ENCODE data around the gene SYCP2. TPM values are rescaled to one million over a fixed set of nuclear protein-coding genes. Genes with fewer than 3 reads are reported as not detected.
A peak's percentile ranks its signal among the peaks of the same experiment; 100 is the strongest.

The SYCP2 gene
- total RNA-seq, 1 experiment from 2014 or later: 1.8 TPM

DNA sequence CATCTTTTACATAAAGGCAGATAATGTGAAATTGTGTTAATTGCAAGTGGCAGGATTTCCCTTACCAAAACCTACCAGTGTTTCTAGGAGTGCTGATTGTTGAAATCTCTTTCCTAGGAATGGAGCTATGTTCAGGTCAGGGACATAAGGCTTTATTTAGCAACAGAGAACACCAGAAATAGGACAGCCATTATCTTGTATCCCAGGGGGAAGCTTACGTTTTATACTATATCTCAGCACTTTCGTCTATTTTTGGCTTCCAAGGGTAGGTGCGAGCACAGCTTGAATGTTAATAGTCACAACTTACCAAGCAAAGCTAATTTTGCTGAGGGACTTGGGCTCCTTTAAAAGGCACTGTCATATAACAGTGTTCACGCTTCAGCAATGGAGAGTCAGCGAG lies 94.0 kb downstream of the SYCP2 start:
- Histone ChIP-seq H2AFZ (ENCODE audit: low read length) (no peak overlapping the region), H3K79me2 (ENCODE audit: low read length) (peaks cover 41% of the 10 kb centered on the region), H3K9me3 (ENCODE audit: low read length) (no peaks in the 10 kb centered on the region), H3F3A (ENCODE audit: low read length, unreplicated experiment) (no peaks in the 10 kb centered on the region), H3K4me3 (ENCODE audit: low read length) (peak overlapping the region; percentile 76), H3K27me3 (ENCODE audit: low read length) (no peaks in the 10 kb centered on the region), H3K36me3 (ENCODE audit: low read depth, low read length) (peaks cover 15% of the 10 kb centered on the region; the same call in 1 of the 2 replicates), H3K4me1 (ENCODE audit: insufficient read depth, low read length) (peaks cover 63% of the 10 kb centered on the region), H3K27ac (ENCODE audit: low read length) (no peak overlapping the region), H3K4me2 (ENCODE audit: low read length) (peak overlapping the region; percentile 92), H4K20me1 (ENCODE audit: low read length) (no peaks in the 10 kb centered on the region), H3K9me2 (replicated peaks; ENCODE audit: low read length) (no peaks in the 10 kb centered on the region), H3K9ac (ENCODE audit: low read length) (no peak overlapping the region)
- TF ChIP-seq EZH2phosphoT487 (IDR thresholded peaks at IDR 0.05; ENCODE audit: borderline replicate concordance, low read length): no peak
- BruUV-seq (replicated peaks): no TSS peak
- POLR2A ChIA-PET (ENCODE audit: unreplicated experiment): no interaction called here
- CTCF ChIA-PET: interaction anchor here (0.6 kb wide), 1 partner anchor 94 kb away, joined by 6 read pairs; the partner anchor contains the start of gene SYCP2
- DNase-seq (no peak), ATAC-seq (no peak)
- intact Hi-C loops (cut with micrococcal nuclease): no loop called here

DNA sequence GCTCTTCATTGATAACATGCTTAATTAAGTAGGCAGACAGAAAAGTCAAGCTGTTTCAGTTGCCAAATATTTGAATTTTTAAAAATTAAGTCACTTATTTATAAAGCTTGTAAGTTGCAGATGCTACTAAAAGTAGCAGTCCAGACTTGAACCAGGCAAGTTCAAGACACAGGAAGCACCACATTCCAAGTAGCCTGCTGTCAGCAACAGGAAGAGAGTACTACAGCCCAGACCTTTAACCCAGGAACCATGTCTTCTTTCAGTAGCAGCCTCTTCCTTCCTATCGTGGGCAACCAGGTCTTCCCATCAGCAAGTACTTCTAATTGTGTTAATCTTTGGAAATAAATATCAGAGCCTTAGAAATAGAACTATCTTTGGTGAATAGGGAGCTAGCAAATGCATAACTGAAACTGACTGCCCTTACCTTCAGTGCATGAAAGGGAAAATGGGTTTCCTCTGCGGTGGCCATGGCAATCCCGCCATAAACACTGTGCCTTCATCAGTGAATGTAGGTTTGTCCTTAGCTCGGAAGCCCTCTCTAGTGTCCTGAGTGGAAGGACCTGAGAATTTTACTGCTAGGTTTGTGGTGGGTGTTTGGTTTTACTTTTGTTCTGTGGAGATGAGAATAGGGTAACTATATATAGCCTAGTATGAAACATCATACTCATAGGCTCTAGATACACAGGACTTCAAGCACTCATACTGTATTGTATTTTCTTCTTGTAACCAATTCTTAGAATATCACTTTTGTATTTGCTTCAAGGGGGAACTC lies 95.6 kb downstream of the SYCP2 start:
- Histone ChIP-seq H3K4me2 (ENCODE audit: low read length) (peak overlapping the region; percentile 92), H3F3A (ENCODE audit: low read length, unreplicated experiment) (no peaks in the 10 kb centered on the region), H3K27me3 (ENCODE audit: low read length) (no peaks in the 10 kb centered on the region), H3K9me2 (replicated peaks; ENCODE audit: low read length) (no peaks in the 10 kb centered on the region), H3K79me2 (ENCODE audit: low read length) (peaks cover 41% of the 10 kb centered on the region), H3K9ac (ENCODE audit: low read length) (peak overlapping the region; percentile 52; the same call in 1 of the 2 replicates), H4K20me1 (ENCODE audit: low read length) (no peaks in the 10 kb centered on the region), H3K27ac (ENCODE audit: low read length) (no peak overlapping the region), H2AFZ (ENCODE audit: low read length) (no peak overlapping the region), H3K4me1 (ENCODE audit: insufficient read depth, low read length) (peaks cover 61% of the 10 kb centered on the region), H3K36me3 (ENCODE audit: low read depth, low read length) (peaks cover 13% of the 10 kb centered on the region; the same call in 1 of the 2 replicates), H3K9me3 (ENCODE audit: low read length) (no peaks in the 10 kb centered on the region), H3K4me3 (ENCODE audit: low read length) (peak overlapping the region; percentile 76)
- ChIA-PET CTCF (interaction anchor here (0.6 kb wide), 1 partner anchor 96 kb away, joined by 3 read pairs; the partner anchor contains the start of gene SYCP2), POLR2A (ENCODE audit: unreplicated experiment) (interaction anchor here (0.7 kb wide), 2 partner anchors 44 to 49 kb away, joined by 4 read pairs; no protein-coding TSS in a partner anchor)
- TF ChIP-seq EZH2phosphoT487 (IDR thresholded peaks at IDR 0.05; ENCODE audit: borderline replicate concordance, low read length): no peak
- no peak for TF ChIP-seq EZH2 (IDR thresholded peaks at IDR 0.05; ENCODE audit: low read length, unreplicated experiment)
- no peak for TF ChIP-seq CTCF (conservative IDR thresholded peaks at IDR 0.05; ENCODE audit: low read depth, low read length)
- ATAC-seq (no peak), DNase-seq (peak; percentile 26)
- BruUV-seq (replicated peaks): TSS peak; percentile 2
- intact Hi-C loops (cut with micrococcal nuclease): no loop called here

DNA sequence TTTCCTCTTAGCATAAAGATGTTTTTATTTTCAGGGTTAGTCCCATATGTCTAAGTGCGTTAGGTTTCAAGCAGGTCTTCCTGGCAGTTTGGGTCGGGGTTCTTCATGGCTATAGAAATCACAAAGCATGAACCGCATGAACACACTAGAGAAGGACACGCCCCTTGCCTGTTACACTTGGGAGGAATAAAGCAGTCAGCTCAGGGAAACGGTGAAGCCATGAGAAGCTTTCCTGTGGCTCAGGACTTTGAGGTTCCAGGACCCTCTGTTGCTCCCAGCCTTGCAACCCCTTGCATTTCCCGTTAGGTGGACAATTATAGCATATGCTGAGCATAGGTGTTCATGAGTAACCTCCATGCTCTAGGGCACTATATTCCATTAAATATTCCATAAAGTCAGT lies 96.7 kb downstream of the SYCP2 start:
- peak overlapping the region; percentile 92 for H3K4me2 ChIP-seq (ENCODE audit: low read length)
- no peak overlapping the region for H3K27ac ChIP-seq (ENCODE audit: low read length)
- ATAC-seq (peak; percentile 9), DNase-seq (peak; percentile 53)
- no peaks in the 10 kb centered on the region for H3K9me3 ChIP-seq (ENCODE audit: low read length)
- BruUV-seq (replicated peaks): no TSS peak
- peak overlapping the region; percentile 52 for H3K9ac ChIP-seq (ENCODE audit: low read length)
- peaks cover 67% of the 10 kb centered on the region for H3K4me1 ChIP-seq (ENCODE audit: insufficient read depth, low read length)
- H3K79me2 ChIP-seq (ENCODE audit: low read length): peaks cover 41% of the 10 kb centered on the region
- peak overlapping the region; percentile 76 for H3K4me3 ChIP-seq (ENCODE audit: low read length)
- TF ChIP-seq EZH2phosphoT487 (IDR thresholded peaks at IDR 0.05; ENCODE audit: borderline replicate concordance, low read length): no peak
- TF ChIP-seq CTCF (conservative IDR thresholded peaks at IDR 0.05; ENCODE audit: low read depth, low read length): no peak
- no peak for TF ChIP-seq EZH2 (IDR thresholded peaks at IDR 0.05; ENCODE audit: low read length, unreplicated experiment)
- H3K27me3 ChIP-seq (ENCODE audit: low read length): no peaks in the 10 kb centered on the region
- no peaks in the 10 kb centered on the region for H3K9me2 ChIP-seq (replicated peaks; ENCODE audit: low read length)
- intact Hi-C loops (cut with micrococcal nuclease): loop anchor here (1.0 kb wide), 1 partner anchor 9 kb away; no protein-coding TSS in a partner anchor
- no peaks in the 10 kb centered on the region for H3F3A ChIP-seq (ENCODE audit: low read length, unreplicated experiment)
- CTCF ChIA-PET: interaction anchor here (0.5 to 1.0 kb wide), 4 partner anchors 9 to 101 kb away, joined by 3 to 5 read pairs (median 4); no protein-coding TSS in a partner anchor
- peak overlapping the region; percentile 71; the same call in 1 of the 2 replicates for H2AFZ ChIP-seq (ENCODE audit: low read length)
- H3K36me3 ChIP-seq (ENCODE audit: low read depth, low read length): 0 out of 2 replicates have a peak, but pooled peaks cover 4% of the 10 kb centered on the region
- H4K20me1 ChIP-seq (ENCODE audit: low read length): no peaks in the 10 kb centered on the region
- POLR2A ChIA-PET (ENCODE audit: unreplicated experiment): interaction anchor here (0.6 to 1.0 kb wide), 3 partner anchors 11 to 40 kb away, joined by 3 to 6 read pairs (median 5); no protein-coding TSS in a partner anchor

Data from PC-3 (cell line).